ENCODE data around the gene CAND1. TPM values are rescaled to one million over a fixed set of nuclear protein-coding genes. Genes with fewer than 3 reads are reported as not detected.
A peak's percentile ranks its signal among the peaks of the same experiment; 100 is the strongest.

CAND1 gene
- total RNA-seq, 1 experiment from 2014 or later: 190 TPM

DNA sequence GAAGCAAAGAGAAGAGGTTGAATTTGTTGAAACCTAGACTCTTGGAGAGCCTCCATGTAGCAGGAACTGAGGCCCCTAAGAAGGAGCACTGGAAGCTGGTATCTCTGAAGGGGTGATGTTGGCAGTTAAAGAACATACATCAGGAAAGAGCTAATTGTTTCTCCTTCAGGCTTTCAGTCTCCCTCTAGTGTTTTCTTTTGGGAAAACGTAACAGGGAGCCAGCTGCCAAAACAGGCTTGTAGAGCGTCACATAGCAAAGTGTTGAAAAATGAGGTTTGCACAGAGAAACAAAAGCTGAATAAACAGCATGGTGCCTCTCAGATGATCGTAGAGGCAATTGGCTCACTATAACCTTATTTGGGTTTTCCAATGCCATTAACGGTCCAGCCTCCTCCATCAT is 46.9 kb upstream of the CAND1 start:
- TF ChIP-seq CTCF (IDR thresholded peaks at IDR 0.05) (peak; percentile 64), REST (IDR thresholded peaks at IDR 0.05; ENCODE audit: insufficient read depth in 1 of 2, low read depth in 2 of 2, low read length in 1 of 2) (no peak)
- H3K4me3 ChIP-seq (ENCODE audit: low read depth in 2 of 2, low read length in 2 of 2): no peak overlapping the region
- H3K9me3 ChIP-seq (ENCODE audit: control insufficient read depth, insufficient read depth, low read depth, low read length): no peaks in the 10 kb centered on the region
- no peaks in the 10 kb centered on the region for H3K36me3 ChIP-seq (ENCODE audit: control insufficient read depth, insufficient read depth, low read length)
- in situ Hi-C loops (cut with HindIII; ENCODE audit: low pct_unique_long_range_greater_than_20kb, low sequenced_read_pairs) (no loop called here), intact Hi-C loops (cut with micrococcal nuclease; ENCODE audit: unreplicated experiment) (loop anchor here (5.0 kb wide), 1 partner anchor 195 kb away; no protein-coding TSS in a partner anchor)
- peaks cover 6% of the 10 kb centered on the region for H3K27me3 ChIP-seq (ENCODE audit: control insufficient read depth, insufficient read depth, low read length)
- ChIA-PET POLR2A (no interaction called here), CTCF (interaction anchor here (1.0 to 1.2 kb wide), 2 partner anchors 47 to 61 kb away, joined by 3 read pairs; partner anchors contain the start of gene CAND1)
- no peak overlapping the region for H3K27ac ChIP-seq (ENCODE audit: low read length)
- no TSS peak for BruUV-seq (replicated peaks)
- ATAC-seq (no peak; the same call in 1 of the 2 replicates), DNase-seq (ENCODE audit: low read depth, low spot score) (no peak)
- no peaks in the 10 kb centered on the region for H3K4me1 ChIP-seq (ENCODE audit: control insufficient read depth, insufficient read depth, low read length)

- H3K9me3 ChIP-seq (ENCODE audit: control insufficient read depth, insufficient read depth, low read depth, low read length): no peaks in the 10 kb centered on the region
- H3K36me3 ChIP-seq (ENCODE audit: control insufficient read depth, insufficient read depth, low read length): no peaks in the 10 kb centered on the region
- no peaks in the 10 kb centered on the region for H3K4me1 ChIP-seq (ENCODE audit: control insufficient read depth, insufficient read depth, low read length)
- DNase-seq (ENCODE audit: low read depth, low spot score) (no peak), ATAC-seq (no peak)
- H3K27me3 ChIP-seq (ENCODE audit: control insufficient read depth, insufficient read depth, low read length): peaks cover 4% of the 10 kb centered on the region
- H3K4me3 ChIP-seq (ENCODE audit: low read depth in 2 of 2, low read length in 2 of 2): no peak overlapping the region
- in situ Hi-C loops (cut with HindIII; ENCODE audit: low pct_unique_long_range_greater_than_20kb, low sequenced_read_pairs): no loop called here
- H3K27ac ChIP-seq (ENCODE audit: low read length): no peak overlapping the region
- POLR2A ChIA-PET: no interaction called here
- no peak for TF ChIP-seq TCF7L2 (IDR thresholded peaks at IDR 0.05; ENCODE audit: low read depth, low read length)
- no peak for TF ChIP-seq CTCF (IDR thresholded peaks at IDR 0.05)
- no peak for TF ChIP-seq POLR2AphosphoS5 (IDR thresholded peaks at IDR 0.05; ENCODE audit: low read depth, low read length)
- TF ChIP-seq REST (IDR thresholded peaks at IDR 0.05; ENCODE audit: insufficient read depth in 1 of 2, low read depth in 2 of 2, low read length in 1 of 2): no peak
- TF ChIP-seq SIN3A (IDR thresholded peaks at IDR 0.05; ENCODE audit: borderline replicate concordance, insufficient read depth, low read depth, low read length): no peak
- intact Hi-C loops (cut with micrococcal nuclease; ENCODE audit: unreplicated experiment): loop anchor here (5.0 kb wide), 1 partner anchor 196 kb away; no protein-coding TSS in a partner anchor
- no TSS peak for BruUV-seq (replicated peaks)
- CTCF ChIA-PET: no interaction called here
Observed at GRCh38 chr12:67223225-67223624, 45.9 kb upstream of the CAND1 start.
